Activated CD4-positive, alpha-beta T cell treated with anti-CD3 and anti-CD28 coated beads, Interleukin-2, amount 50 U/mL, for 24 hours (primary cell): ENCODE measurements around the gene PHF13.
"Not testable (repeated sequence)": the region's sequence is repeated elsewhere in the genome, so short reads cannot be mapped to it uniquely, and the experiment has no call there.

Experiments used
- DNase-seq, 2 donors: peaks; one replicate each; pipeline ENCODE4 v3.0.0-alpha.2; 2020; ENCODE audit warnings: low read depth in 1 of 2, low spot score in 1 of 2

Gene PHF13

DNA sequence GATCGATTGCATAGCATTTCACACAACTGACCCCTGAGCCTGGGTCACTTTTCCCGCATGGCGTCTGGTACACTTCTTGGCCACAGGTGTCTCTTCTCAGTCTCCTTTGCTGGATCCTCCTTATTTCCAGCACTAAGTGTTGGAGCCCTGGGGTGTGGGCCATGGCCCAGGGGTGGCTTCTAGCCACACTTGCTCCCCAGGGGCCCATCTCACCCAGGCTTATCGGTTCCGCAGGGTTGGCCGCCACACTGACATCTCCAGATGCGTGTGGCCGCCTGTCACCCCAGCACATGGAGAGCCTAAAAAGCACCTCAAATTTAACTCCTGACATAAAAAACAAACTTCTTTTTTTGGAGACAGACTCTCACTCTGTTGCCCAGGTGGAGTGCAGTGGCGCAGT, 13.5 kb downstream of the PHF13 start:
- no peak for DNase-seq

DNA sequence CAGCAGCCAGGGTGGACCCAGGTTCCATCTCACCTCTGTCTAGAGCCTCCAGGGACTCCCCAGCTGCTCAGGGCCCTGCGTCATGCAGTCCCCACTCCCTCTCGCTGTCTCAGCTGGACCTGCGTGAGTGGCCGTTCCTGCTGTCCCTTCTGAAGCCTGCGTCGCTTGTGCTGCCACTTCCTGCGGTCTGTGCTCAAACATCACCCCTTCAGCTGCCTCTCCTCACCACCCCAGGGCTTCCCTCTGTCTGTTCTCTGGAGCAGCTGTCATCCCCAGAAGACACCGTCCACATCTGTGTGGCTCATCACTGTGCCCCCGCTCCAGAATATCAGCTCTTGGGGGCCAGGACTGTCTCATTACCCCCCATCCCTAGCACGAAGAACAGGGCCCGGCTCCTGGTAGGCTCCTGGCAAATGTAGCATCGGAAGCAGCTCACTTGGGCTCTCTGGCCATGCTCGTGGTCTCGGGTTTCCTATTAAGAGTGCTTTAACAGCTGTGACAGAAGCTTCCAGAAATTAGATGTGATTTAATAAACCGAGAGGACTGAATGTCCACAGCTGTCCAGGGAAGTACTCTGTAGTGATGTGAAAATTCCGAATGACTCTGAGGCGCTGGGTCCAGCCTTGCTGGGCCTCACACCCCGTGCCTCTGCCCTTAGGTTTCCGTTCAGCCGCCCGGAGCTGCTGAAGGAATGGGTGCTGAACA, 14.5 kb downstream of the PHF13 start:
- no peak for DNase-seq

DNA sequence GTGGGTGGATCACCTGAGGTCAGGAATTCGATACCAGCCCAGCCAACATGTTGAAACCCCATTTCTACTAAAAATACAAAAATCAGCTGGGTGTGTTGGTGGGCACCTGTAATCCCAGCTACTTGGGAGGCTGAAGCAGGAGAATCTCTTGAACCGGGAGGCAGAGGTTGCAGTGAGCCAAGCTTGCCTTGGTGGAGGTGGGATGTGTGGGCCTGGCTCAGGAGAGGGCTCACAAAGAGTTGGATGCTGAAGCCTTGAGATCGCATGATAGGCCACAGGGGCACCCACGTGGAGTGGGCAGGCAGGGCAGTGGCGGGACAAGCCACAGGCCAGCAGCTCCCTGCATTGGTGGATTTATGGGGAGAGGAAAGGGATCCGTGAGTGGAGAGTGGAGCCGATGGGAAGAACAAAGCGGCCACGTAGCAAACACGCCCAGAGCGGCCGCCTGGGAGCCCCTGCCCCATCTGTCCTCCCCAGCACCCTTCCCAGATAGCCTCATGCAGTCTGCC, 15.5 kb downstream of the PHF13 start:
- no peak for DNase-seq

DNA sequence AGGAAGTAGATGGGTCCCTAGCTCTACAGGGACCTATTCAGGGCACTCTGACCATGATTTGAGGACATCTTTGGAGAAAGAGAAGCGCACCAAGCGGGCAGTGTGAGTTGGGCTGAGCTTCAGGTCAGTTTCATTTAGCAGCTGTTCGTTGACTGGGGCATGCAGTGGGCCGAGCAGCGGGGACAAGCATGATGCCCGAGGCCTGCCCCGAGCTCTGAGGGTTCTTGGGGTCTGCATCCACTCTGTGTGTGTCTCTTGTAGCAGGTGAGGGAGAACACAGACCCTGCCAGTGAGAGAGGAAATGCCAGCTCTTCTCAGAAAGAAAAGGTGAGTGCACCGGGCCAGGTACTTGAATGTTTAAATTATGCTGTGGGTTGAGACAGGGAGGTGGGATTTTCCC, 16.5 kb downstream of the PHF13 start:
- no peak for DNase-seq

DNA sequence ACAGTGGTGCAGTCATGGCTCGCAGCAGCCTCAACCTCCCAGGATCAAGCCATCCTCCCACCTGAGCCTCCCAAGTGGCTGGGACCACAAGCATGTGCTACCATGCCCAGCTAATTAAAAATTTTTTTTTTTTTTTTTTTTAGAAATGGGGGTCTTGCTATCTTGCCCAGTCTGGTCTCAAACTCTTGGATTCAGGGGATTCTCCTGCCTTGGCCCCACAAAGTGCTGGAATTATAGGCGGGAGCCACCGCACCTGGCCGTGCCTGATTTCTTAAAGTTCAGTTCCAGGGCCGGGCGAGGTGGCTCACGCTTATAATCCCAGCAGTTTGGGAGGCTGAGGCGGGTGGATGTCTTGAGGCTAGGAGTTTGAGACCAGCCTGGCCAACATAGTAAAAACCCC, 17.5 kb downstream of the PHF13 start:
- DNase-seq, result no peak

DNA sequence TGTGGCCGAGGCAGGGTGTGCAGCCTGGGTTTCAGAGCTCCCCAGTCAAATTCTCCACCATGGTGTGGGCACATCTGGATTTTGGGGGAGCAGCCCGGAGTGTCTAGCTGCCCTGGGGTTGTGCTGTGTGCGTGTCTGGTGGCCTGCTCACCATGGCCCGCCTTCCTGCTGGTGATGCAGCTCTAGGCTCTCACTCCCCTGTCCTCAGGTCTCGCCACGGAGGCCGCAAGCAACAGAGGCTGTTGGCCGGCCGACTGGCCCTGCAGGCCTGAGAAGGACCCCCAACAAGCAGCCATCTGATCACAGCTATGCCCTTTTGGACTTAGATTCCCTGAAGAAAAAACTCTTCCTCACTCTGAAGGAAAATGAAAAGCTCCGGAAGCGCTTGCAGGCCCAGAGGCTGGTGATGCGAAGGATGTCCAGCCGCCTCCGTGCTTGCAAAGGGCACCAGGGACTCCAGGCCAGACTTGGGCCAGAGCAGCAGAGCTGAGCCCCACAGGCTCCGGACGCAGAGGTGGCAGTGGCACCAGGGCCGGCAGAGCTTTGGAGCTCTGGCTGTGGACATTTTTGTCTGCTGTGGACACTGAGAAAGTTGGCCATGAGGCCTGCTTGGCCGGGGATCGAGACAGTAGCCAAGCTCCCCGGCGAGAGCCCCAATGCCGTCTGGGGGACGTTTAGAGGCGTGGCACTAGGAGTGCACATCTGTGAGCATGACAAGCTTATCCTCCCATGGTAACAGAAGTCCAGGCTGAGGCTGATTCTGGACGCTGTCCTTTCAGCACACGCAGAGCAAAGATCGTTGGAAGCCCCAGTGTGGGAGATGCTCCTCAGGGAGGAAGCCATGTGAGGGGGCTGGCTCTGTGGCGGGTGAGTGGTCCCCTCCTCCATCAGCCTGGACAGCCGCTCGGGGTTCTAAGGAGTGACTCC, 19.3 kb downstream of the PHF13 start:
- no peak for DNase-seq

DNA sequence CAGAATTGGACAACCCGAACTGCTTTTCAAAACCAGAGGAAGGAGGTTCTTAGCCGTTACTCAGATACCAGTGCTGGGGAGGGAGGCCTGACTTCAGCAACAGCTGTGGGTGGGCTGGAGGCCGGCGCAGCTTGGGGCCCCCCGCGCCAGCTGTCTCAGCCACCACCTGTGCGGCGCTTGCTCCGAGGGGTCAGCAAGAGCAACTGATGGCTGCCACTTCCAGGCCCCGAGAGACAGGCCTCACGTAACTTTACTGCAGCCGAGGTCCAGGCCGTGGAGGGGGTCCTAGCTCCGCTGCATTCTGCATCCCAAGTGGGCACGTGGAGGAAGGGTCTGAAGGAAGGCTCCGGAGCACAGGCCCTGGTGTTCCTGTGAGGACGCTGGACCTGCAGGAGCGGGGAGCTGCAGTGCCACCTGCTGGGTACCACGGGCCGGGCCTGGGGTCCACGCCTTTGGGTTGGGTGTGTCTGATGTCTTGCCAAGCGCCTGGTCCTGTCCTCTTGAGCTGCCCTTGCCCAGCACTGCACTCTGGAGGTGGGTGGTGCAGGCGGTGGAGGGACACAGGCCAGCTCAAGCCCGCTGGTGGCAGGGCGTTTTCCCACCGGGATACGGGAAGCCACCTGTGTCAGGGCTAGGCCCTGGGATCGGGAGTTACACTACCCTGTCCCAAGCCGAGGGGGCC, 21.0 kb downstream of the PHF13 start:
- no peak for DNase-seq

DNA sequence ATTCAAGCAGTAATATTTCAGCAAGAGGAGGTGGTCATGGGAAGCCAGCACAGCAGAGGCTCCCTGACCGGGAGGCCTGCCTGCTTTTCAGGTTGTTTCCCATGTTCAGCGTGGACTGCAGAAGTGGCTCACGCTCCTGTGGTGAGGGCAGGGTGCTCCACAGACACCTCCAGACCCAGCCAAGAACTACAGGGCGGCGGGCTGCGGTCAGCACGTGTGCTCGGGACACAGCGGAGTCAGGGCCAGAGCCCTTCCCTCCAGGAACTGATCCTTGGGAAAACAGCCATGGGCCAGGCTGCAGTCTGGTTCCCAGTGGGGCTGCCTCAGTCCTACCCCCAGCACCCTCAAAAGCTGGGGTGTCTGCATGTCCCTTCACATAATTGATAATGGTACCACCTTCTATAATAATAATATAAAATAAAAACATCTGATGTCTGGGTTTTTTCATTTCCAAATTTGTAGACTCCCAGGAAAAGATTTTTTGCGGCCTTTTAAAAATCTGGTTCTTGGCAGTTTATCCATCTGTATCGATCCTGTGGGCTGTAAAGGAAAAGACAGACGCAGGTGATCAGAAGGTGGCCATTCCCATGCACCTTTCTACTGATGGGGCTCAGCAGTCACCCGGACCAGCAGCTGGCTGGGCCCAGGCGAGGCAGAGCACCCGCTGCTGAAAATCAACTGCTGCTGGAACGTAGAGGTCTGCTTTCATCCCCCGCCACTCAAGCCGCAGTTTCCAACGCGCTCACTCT, 21.8 kb downstream of the PHF13 start:
- DNase-seq, result no peak

DNA sequence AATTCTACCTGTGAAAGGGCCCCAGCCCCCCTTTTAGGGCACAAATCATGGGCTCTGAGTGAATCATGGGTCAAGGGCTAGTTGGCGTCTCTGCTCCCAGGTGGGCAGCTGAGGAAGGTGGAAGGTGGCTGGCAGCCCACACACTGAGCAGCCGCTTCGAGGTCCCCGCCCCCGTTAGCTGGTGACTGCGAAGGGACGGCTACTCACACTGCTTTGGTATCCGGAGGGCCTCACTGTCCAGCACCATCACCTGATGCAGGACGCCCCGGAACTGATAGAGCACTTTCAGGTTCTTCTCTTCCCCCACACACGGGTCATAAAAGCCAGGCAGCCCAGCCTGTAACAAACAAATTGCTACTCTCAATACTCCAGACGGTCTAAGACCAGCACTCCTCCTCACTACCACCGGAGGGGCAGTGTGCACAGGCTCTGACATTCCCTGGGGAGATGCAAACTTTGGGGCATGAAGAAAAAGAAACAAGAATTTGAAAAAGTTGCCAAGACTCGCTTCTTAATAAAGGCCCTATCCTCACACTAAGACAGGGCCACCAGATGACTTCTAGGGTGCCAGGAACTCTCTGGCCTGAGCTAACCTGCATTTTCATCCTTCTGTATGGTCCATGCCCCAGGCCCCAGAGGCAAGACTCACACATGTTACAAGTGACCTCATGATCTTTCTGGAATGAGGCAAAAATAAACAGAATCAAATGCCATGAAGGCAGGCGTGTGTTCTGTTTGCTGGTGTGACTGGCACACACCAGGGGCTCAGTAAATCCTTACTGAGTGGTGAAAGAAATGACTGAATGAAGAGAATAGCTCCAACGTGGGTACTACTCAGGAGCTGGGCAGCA, 22.6 kb downstream of the PHF13 start:
- no peak for DNase-seq

DNA sequence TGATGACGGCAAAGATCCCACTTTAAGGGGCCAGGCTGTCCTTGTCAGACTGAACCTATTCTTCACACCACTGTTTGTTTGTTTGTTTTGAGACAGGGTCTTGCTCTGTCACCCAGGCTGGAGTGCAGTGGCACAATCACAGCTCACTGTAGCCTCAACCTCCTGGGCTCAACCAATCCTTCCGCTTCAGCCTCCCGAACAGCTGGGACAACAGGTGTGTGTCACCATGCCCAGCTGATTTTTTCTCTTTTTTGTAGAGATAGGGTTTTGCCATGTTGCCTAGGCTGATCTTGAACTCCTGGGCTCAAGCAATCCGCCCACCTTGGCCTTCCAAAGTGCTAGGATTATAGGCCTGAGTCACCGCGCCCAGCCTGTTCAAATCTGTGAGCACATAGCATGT, 23.2 kb downstream of the PHF13 start:
- DNase-seq, result not testable (repeated sequence)

DNA sequence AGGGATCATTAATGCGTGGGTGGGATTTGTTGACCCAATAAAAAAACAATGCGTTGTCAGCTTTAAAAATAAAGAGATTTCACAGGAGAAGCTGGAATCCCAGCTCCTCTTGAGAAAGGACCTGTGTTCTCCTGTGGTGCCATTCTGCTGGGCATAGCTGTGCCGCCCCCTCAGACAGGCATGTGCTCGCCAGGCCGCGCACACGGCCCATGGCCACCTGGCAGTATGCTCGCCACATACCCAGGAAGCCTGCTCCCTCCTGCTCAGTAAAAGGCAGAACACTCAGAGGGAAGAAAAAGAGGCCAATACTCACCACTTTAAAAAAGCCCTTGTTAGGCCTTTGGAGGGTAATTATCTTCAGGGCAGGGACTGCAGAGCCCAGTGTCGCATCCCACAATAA, 24.2 kb downstream of the PHF13 start:
- no peak for DNase-seq

DNA sequence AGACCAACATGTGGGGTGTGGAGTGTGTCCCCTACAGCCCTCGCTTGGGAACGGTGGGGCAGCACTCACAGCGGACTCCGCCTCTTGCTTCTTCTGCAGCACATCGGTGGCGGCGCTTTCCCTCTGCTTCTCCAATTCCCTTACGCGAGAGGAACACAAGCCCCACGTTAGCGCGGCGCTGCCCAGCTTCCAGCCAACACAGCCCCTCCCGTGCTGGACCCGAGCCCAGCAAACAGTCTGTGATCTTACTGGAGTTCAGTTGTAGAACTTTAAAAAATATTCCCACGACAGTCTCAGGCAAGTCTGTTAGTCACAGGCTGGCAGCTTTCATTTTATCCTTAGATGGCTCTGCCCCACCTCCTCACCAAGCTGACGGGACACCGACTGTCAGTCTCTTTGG, 24.7 kb downstream of the PHF13 start:
- DNase-seq, result no peak

DNA sequence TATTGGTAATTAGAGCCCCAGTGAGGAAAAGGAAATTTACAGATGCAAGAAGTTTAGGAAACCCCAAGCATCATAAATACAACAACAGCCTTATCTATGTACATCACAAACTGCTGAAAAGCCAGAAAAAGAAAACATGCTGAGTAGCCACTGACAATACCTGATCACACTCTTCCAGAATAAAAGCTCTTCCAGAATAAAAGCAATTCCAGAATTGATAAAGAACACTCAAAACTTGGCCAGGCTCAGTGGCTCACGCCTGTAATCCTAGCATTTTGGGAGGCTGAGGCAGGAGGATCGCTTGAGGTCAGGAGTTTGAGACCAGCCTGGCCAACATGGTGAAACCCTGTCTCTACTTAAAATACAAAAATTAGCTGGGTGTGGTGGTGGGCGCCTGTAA, 27.3 kb downstream of the PHF13 start:
- not testable (repeated sequence) for DNase-seq

DNA sequence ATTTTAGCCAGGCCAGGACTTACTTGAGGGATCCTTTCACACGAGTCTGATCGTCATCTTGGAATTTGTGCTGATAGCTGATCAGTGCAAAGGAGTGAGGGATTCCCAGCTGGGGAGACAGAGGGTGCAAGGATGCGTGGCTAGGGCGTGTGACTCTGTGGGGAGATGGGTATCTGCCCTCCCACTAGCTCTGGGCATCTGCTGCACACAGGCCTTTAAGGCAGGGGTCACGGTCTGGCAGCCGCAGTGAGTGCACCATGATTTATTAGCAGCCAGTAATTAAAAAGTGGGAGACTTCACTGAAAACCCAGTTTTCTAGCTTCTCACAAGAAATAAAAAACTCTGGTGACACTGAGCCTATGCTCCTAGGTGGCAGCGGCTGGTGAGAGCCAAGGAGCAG, 31.5 kb downstream of the PHF13 start:
- DNase-seq, result no peak

DNA sequence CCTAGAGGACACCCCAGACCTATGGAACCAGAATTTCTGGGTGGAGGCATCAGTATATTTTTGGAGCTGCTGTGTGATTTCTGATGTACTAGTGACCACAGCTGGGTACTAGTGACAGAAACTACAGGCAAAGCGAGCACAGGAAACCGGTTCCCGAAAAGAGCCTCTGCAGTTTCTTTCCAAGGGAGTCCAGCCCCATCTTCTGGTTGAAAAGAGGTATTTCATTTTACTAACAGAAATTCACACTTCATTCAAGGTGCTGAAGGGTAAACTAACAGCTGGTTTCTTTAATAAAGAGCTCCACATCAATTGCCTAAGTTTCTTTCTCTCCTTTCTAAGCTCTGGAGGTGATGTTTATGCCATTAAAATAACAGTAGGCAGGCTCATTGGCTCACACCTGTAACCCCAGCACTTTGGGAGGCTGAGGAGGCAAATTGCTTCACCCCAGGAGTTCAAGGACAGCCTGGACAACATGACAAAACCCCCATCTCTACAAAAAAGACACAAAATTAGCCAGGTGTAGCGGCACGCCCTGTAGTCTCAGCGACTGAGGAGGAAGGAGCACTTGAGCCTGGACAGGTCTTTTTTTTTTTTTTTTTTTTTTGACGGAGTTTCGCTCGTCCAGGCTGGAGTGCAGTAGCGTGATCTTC, 33.1 kb downstream of the PHF13 start:
- peak in 1 of 2 donors; percentile 14 for DNase-seq

DNA sequence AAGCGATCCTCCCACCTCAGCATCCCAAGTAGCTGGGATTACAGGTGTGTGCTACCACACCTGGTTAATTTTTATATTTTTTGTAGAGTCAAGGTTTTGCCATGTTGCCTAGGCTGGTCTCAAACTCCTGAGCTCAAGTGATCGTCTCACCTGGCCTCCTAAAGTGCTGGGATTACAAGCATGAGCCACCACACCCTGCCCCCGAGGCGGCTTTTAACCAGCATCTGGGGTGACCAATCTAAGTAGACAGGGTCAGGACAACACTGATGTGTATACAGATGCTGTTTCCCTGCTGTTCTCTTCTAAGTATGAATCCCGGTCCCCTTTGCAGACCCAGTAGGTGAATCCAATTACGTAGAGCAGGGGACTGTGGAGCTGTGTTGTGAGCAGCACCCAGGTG, 35.0 kb downstream of the PHF13 start:
- DNase-seq, result no peak

DNA sequence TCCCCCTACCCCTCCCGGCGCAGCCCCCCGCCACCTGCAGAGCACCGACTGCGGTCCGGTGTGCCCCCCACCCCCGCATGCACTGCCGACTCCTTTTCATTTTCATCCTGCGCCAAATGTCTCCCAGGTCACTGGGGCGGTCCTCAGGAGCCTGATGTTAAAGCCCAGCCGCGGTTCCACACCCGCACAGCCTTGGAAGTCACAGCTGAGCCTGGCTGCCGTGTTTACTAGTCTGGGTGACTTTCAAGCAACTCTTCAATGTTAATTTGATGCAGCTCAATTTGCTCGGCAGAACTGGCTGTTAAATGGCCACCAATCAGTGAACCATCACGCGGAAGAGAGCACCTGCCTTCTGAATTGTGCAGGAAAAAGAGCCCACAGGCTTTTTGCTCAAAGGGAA, 38.4 kb downstream of the PHF13 start:
- no peak for DNase-seq

DNA sequence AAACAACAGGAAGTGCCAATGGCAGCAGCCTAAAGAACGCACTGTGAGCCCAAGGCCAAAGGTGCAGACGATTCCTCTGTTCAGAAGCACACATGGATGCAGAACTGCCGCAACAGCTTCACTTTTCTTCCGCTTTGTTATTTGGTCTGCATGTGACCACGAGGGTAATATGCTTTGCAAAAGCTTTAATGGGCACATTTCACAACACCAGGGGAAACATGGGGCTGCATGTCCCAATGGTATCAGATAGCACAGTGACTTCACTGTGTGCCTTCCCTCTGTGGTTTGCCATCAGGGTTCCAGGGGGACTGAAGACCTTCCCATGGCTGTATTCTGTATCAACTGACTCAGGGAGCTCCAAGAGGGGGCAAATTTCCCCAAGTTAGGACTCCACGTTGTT, 39.5 kb downstream of the PHF13 start:
- DNase-seq, result no peak

DNA sequence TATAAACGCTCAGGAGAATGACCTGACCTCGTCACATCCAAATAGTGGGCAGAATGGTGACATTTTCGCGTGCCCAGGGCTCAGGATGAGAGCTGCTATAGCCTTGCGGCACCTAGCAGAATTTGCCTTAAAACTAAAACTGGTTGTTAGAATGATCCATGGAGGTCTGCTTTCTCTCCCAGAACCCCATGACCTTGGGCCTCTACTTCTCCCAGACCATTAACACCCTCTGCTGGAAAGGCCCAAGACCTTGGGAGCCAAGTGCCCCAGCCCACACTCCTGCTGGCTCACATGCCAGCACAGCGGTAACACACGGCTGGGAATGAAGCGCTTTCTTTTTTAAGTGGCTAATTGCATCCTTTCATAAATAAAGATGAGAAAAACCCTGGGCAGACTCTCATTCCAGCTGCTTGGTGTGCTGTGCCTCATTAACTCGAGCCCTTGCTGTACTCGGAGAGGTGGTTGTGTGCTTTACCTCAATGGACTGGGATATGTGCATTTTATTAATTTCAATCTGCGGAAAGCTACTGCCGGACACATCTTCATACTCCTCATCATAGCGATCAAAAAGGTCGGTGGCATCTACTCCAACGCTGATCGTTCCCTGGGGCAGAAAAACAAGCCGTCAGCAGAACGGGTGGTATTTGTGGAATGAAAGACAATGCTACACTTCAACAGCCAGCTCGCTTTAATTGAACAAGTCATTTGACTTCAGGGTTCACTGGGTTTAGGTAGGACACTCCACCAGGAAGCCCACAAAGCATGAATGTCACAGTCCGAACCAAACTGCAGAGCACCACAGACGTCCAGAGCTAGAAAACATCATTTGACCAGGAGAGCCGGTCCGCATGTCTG, 40.1 kb downstream of the PHF13 start:
- no peak for DNase-seq
